ENCODE results near the gene ZNF774. TPM values are rescaled to one million over a fixed set of nuclear protein-coding genes. Genes with fewer than 3 reads are reported as not detected.
"Not testable (repeated sequence)": the region's sequence is repeated elsewhere in the genome, so short reads cannot be mapped to it uniquely, and the experiment has no call there.

Gene ZNF774
- 0.22 and 0.51 TPM in 2 replicates for total RNA-seq (2014; rRNA removed; shearing (Covaris generic))
- 0.66 and 1.6 TPM in 2 replicates for polyA plus RNA-seq (2016; fragmentation: Nextera tagmentation; extraction: Ambion mirVana)

- WGBS, 2 experiments (ENCODE audit: low coverage in 1 of 2, low lambda C conversion rate in 2 of 2, missing lambda C conversion rate in 2 of 2), result 3 to 4% methylated on average over 48 to 53 of the region's 53 CpGs
- in situ Hi-C loops (cut with MboI), result no loop called here
Measured at GRCh38 chr15:90352107-90352893, at the start of gene ZNF774. Gene ZNF774 (plus strand): TSS chr15:90352284. CDS start chr15:90354661, 2,377 bp downstream.

GRCh38 chr15:90305355-90305754 is 46.7 kb upstream of the ZNF774 start:
- not testable (repeated sequence) for H3K27ac ChIP-seq; H3F3A ChIP-seq (ENCODE audit: insufficient read depth); H4K20me1 ChIP-seq (ENCODE audit: insufficient read depth); H2AFZ ChIP-seq; H3K9me2 ChIP-seq (ENCODE audit: insufficient read depth); H3K4me2 ChIP-seq (ENCODE audit: unreplicated experiment); H3K36me3 ChIP-seq (ENCODE audit: low read depth); H3K4me3 ChIP-seq; H3K9me3 ChIP-seq (ENCODE audit: low read depth); H3K4me1 ChIP-seq (ENCODE audit: insufficient read depth); DNase-seq; H3K79me2 ChIP-seq (ENCODE audit: insufficient read depth); H3K27me3 ChIP-seq (replicated peaks; ENCODE audit: insufficient read depth); H3K9ac ChIP-seq
- 86 to 90% methylated on average over 14 of the region's 14 CpGs for WGBS, 2 experiments (ENCODE audit: low coverage in 1 of 2, low lambda C conversion rate in 2 of 2, missing lambda C conversion rate in 2 of 2)
- in situ Hi-C loops (cut with MboI), result loop anchor here (25.0 kb wide), 2 partner anchors 307 to 582 kb away; partner anchors contain the start of gene FES

More at GRCh38 chr15:90352107-90352893, at the start of gene ZNF774:
- no peaks in the 10 kb centered on the region for H3K27me3 ChIP-seq (replicated peaks; ENCODE audit: insufficient read depth)
- DNase-seq, result peak; percentile 93
- no peaks in the 10 kb centered on the region for H3K9me2 ChIP-seq (ENCODE audit: insufficient read depth)
- no peaks in the 10 kb centered on the region for H3K36me3 ChIP-seq (ENCODE audit: low read depth)
- no peaks in the 10 kb centered on the region for H4K20me1 ChIP-seq (ENCODE audit: insufficient read depth)
- no peaks in the 10 kb centered on the region for H3K79me2 ChIP-seq (ENCODE audit: insufficient read depth)
- H2AFZ ChIP-seq, result peak within 1 kb of the TSS; percentile 98
- H3K9me3 ChIP-seq (ENCODE audit: low read depth), result no peaks in the 10 kb centered on the region
- no peaks in the 10 kb centered on the region for H3F3A ChIP-seq (ENCODE audit: insufficient read depth)
- TF ChIP-seq EZH2phosphoT487 (IDR thresholded peaks at IDR 0.05; ENCODE audit: insufficient read depth, low read depth) (no peak), EZH2 (IDR thresholded peaks at IDR 0.05; ENCODE audit: insufficient read depth, poor library complexity, severe bottlenecking) (no peak)
- peak within 1 kb of the TSS; percentile 82 for H3K4me2 ChIP-seq (ENCODE audit: unreplicated experiment)
- peak within 1 kb of the TSS; percentile 72 for H3K9ac ChIP-seq
- H3K4me1 ChIP-seq (ENCODE audit: insufficient read depth), result no peaks in the 10 kb centered on the region
- no peak within 1 kb of the TSS for H3K27ac ChIP-seq
- peak within 1 kb of the TSS; percentile 88 for H3K4me3 ChIP-seq

- no peaks in the 10 kb centered on the region for H3K79me2 ChIP-seq (ENCODE audit: insufficient read depth)
- H4K20me1 ChIP-seq (ENCODE audit: insufficient read depth), result no peaks in the 10 kb centered on the region
- 90% methylated on average over 3 of the region's 3 CpGs for WGBS, 2 experiments (ENCODE audit: low coverage in 1 of 2, low lambda C conversion rate in 2 of 2, missing lambda C conversion rate in 2 of 2)
- H3K4me2 ChIP-seq (ENCODE audit: unreplicated experiment), result no peak overlapping the region
- DNase-seq, result no peak
- no peaks in the 10 kb centered on the region for H3K9me2 ChIP-seq (ENCODE audit: insufficient read depth)
- TF ChIP-seq EZH2 (IDR thresholded peaks at IDR 0.05; ENCODE audit: insufficient read depth, poor library complexity, severe bottlenecking), result no peak
- TF ChIP-seq EZH2phosphoT487 (IDR thresholded peaks at IDR 0.05; ENCODE audit: insufficient read depth, low read depth), result no peak
- H3K9me3 ChIP-seq (ENCODE audit: low read depth), result no peaks in the 10 kb centered on the region
- H3K27ac ChIP-seq, result no peak overlapping the region
- H3K36me3 ChIP-seq (ENCODE audit: low read depth), result no peaks in the 10 kb centered on the region
- in situ Hi-C loops (cut with MboI), result loop anchor here (25.0 kb wide), 2 partner anchors 306 to 581 kb away; partner anchors contain the start of gene FES
- no peak overlapping the region for H2AFZ ChIP-seq
- H3F3A ChIP-seq (ENCODE audit: insufficient read depth), result no peaks in the 10 kb centered on the region
- no peaks in the 10 kb centered on the region for H3K4me1 ChIP-seq (ENCODE audit: insufficient read depth)
- no peak overlapping the region for H3K9ac ChIP-seq
- H3K27me3 ChIP-seq (replicated peaks; ENCODE audit: insufficient read depth), result no peaks in the 10 kb centered on the region
- H3K4me3 ChIP-seq, result no peak overlapping the region
Measured at GRCh38 chr15:90305932-90306331, 46.2 kb upstream of the ZNF774 start.

- Histone ChIP-seq H3K9ac (no peak overlapping the region), H3K4me2 (ENCODE audit: unreplicated experiment) (no peak overlapping the region), H3K79me2 (ENCODE audit: insufficient read depth) (no peaks in the 10 kb centered on the region), H3K36me3 (ENCODE audit: low read depth) (no peaks in the 10 kb centered on the region), H3K4me1 (ENCODE audit: insufficient read depth) (no peaks in the 10 kb centered on the region), H4K20me1 (ENCODE audit: insufficient read depth) (no peaks in the 10 kb centered on the region), H3K4me3 (no peak overlapping the region), H3K27me3 (replicated peaks; ENCODE audit: insufficient read depth) (no peaks in the 10 kb centered on the region), H2AFZ (no peak overlapping the region), H3F3A (ENCODE audit: insufficient read depth) (no peaks in the 10 kb centered on the region), H3K27ac (no peak overlapping the region), H3K9me2 (ENCODE audit: insufficient read depth) (no peaks in the 10 kb centered on the region), H3K9me3 (ENCODE audit: low read depth) (no peaks in the 10 kb centered on the region)
- in situ Hi-C loops (cut with MboI), result loop anchor here (25.0 kb wide), 2 partner anchors 306 to 581 kb away; partner anchors contain the start of gene FES
- TF ChIP-seq EZH2phosphoT487 (IDR thresholded peaks at IDR 0.05; ENCODE audit: insufficient read depth, low read depth), result no peak
- TF ChIP-seq EZH2 (IDR thresholded peaks at IDR 0.05; ENCODE audit: insufficient read depth, poor library complexity, severe bottlenecking), result no peak
- 77 to 82% methylated on average over 6 of the region's 6 CpGs for WGBS, 2 experiments (ENCODE audit: low coverage in 1 of 2, low lambda C conversion rate in 2 of 2, missing lambda C conversion rate in 2 of 2)
- no peak for DNase-seq
Measured at GRCh38 chr15:90306560-90306959, 45.5 kb upstream of the ZNF774 start.

Data from GM23248 (cell line).